Kidney (tissue), 14 donors: ENCODE data around the gene ABTB2. TPM values are rescaled to one million over a fixed set of nuclear protein-coding genes. Genes with fewer than 3 reads are reported as not detected.

Experiments used
- DNase-seq, 5 donors: peaks; one replicate each; pipeline ENCODE4 v3.0.0-alpha.2; 2013 to 2020
- FAIRE-seq: peaks from 2 replicates; lab custom pipeline; 2012; peaks lifted over from hg19 to GRCh38; lab: Jason Lieb, UNC
- H3K27ac ChIP-seq, 2 donors: one replicate each; pipeline ENCODE4 v1.7.0; 2013; ENCODE audit warnings: low read depth in 2 of 2, low read length in 2 of 2, inconsistent platforms in 1 of 2
- H3K27me3 ChIP-seq: one replicate; pipeline ENCODE4 v1.7.1; 2013; ENCODE audit warnings: low read length, inconsistent platforms; ENCODE audit not compliant: control insufficient read depth, insufficient read depth
- H3K36me3 ChIP-seq, 3 donors: one replicate each; pipeline versions ENCODE4 v1.7.0 to v1.7.1; 2013; ENCODE audit warnings: low read length in 3 of 3, control low read depth in 1 of 3, inconsistent platforms in 1 of 3; ENCODE audit not compliant: insufficient read depth in 3 of 3, control insufficient read depth in 2 of 3
- H3K4me1 ChIP-seq, 3 donors: one replicate each; pipeline versions ENCODE4 v1.7.0 to v1.7.1; 2013; ENCODE audit warnings: low read length in 3 of 3, inconsistent platforms in 1 of 3, low read depth in 1 of 3; ENCODE audit not compliant: control insufficient read depth in 2 of 3, insufficient read depth in 2 of 3
- H3K4me3 ChIP-seq, 3 donors: one replicate each; pipeline versions ENCODE4 v1.7.0 to v1.8.1; 2013; ENCODE audit warnings: low read length in 3 of 3, control low read depth in 1 of 3, inconsistent platforms in 1 of 3
- H3K9ac ChIP-seq, 3 donors: one replicate each; pipeline versions ENCODE4 v1.7.0 to v1.7.1; 2013; ENCODE audit warnings: low read length in 3 of 3, control low read depth in 1 of 3, inconsistent platforms in 1 of 3
- H3K9me3 ChIP-seq, 3 donors: one replicate each; pipeline versions ENCODE4 v1.7.0 to v1.7.1; 2013; ENCODE audit warnings: low read length in 3 of 3, control low read depth in 1 of 3, inconsistent platforms in 1 of 3; ENCODE audit not compliant: control insufficient read depth in 2 of 3, insufficient read depth in 1 of 3
- CTCF ChIP-seq: IDR thresholded peaks from 3 replicates; pipeline ENCODE4 v1.5.1; 2012; ENCODE audit warnings: mild to moderate bottlenecking, moderate library complexity, borderline replicate concordance; ENCODE audit not compliant: insufficient read depth; ENCODE audit errors: extremely low read depth
- intact Hi-C: fragments of 100-400 bp; cut with DNase I; formaldehyde crosslinking; loops from one replicate; pipeline ENCODE4 v1.11.1; 2022
- polyA plus RNA-seq: library from polyadenylated mRNA; stranded (reverse); fragments of 350-450 nt; fragmentation: Illumina TruSeq; extraction: RNeasy Lipid Tissue Mini Kit (QIAGEN cat#74804); gene quantifications from one replicate; pipeline ENCODE4 v1.2.3, GENCODE V29; 2014; ENCODE audit warnings: low read depth, low replicate concordance; ENCODE audit not compliant: insufficient read depth
- total RNA-seq: library from RNA; stranded (reverse); fragmentation: NEBNext Ultra II Directional; extraction: Animal tissue kit (Norgen Biotek cat#: 25700); gene quantifications from one replicate; pipeline ENCODE4 v1.2.1, GENCODE V29; 2021
- donor health status: control.
- donor health status: control.
- donor health status: control.
- donor health status: control.
- donor health status: control.
- donor health status: DM: yes; HTN: yes; CAD: no.
- donor health status: Normal renal cell carcinoma (clear cell type).

ABTB2 gene
- total and polyA plus RNA-seq, 2 donors from 2014 or later: 7.6 to 22.1 TPM

GRCh38 chr11:34140149-34140548 lies 217.7 kb downstream of the ABTB2 start:
- DNase-seq (no peak), FAIRE-seq (no peak)
- Histone ChIP-seq H3K36me3 (peaks cover 2 to 61% (median 58%) of the 10 kb centered on the region in 3 donors), H3K9ac (no peak overlapping the region), H3K9me3 (no peaks in the 10 kb centered on the region), H3K27me3 (no peaks in the 10 kb centered on the region), H3K4me3 (no peak overlapping the region), H3K4me1 (no peaks in the 10 kb centered on the region), H3K27ac (no peak overlapping the region)
- no peak for TF ChIP-seq CTCF
- intact Hi-C loops: no loop called here

GRCh38 chr11:34139346-34139745 lies 218.5 kb downstream of the ABTB2 start:
- intact Hi-C loops: no loop called here
- peaks cover 0 to 69% (median 60%) of the 10 kb centered on the region in 3 donors for H3K36me3 ChIP-seq
- H3K4me3 ChIP-seq: no peak overlapping the region
- H3K9me3 ChIP-seq: no peaks in the 10 kb centered on the region
- H3K4me1 ChIP-seq: no peaks in the 10 kb centered on the region
- FAIRE-seq (no peak), DNase-seq (no peak)
- no peak overlapping the region for H3K9ac ChIP-seq
- H3K27me3 ChIP-seq: no peaks in the 10 kb centered on the region
- no peak overlapping the region for H3K27ac ChIP-seq
- no peak for TF ChIP-seq CTCF

- Histone ChIP-seq H3K4me1 (no peaks in the 10 kb centered on the region), H3K27ac (no peak overlapping the region), H3K9me3 (no peaks in the 10 kb centered on the region), H3K9ac (no peak overlapping the region), H3K36me3 (peaks cover 2 to 60% (median 59%) of the 10 kb centered on the region in 3 donors), H3K4me3 (no peak overlapping the region), H3K27me3 (no peaks in the 10 kb centered on the region)
- intact Hi-C loops: no loop called here
- FAIRE-seq (no peak), DNase-seq (no peak)
- TF ChIP-seq CTCF: no peak
Measured at GRCh38 chr11:34136420-34136819, 221.4 kb downstream of the ABTB2 start.

- DNase-seq: no peak
- peaks cover 2 to 58% (median 55%) of the 10 kb centered on the region in 3 donors for H3K36me3 ChIP-seq
- no peak overlapping the region for H3K9ac ChIP-seq
- no peak for FAIRE-seq
- TF ChIP-seq CTCF: no peak
- H3K9me3 ChIP-seq: no peaks in the 10 kb centered on the region
- intact Hi-C loops: no loop called here
- no peaks in the 10 kb centered on the region for H3K4me1 ChIP-seq
- H3K27me3 ChIP-seq: no peaks in the 10 kb centered on the region
- H3K27ac ChIP-seq: no peak overlapping the region
- no peak overlapping the region for H3K4me3 ChIP-seq
Measured at GRCh38 chr11:34135439-34135838, 222.4 kb downstream of the ABTB2 start.
